A549 (cell line): ENCODE measurements around the gene RBM44. TPM values are rescaled to one million over a fixed set of nuclear protein-coding genes. Genes with fewer than 3 reads are reported as not detected.

Experiments
- ATAC-seq, 2 experiments: fragments of 200-7000 bp in 1 of 2; fragments of >200 bp in 1 of 2; cut with Nextera tagmentation in 1 of 2; cut with Tn5 transposase in 1 of 2; 3 replicates each; pipeline versions ENCODE4 v1.8.0 to v1.9.1; 2018 to 2020; ENCODE audit warnings: mild to moderate bottlenecking in 1 of 2, moderate library complexity in 1 of 2
- CTCF ChIA-PET: fragments of 300-600 bp; sonication (Branson Sonifier 250); formaldehyde crosslinking; extraction: SDS; loops from one replicate; lab custom pipeline; 2021; ENCODE audit warnings: antibody characterized with exemption, inconsistent platforms; lab: Yijun Ruan, JAX
- POLR2A ChIA-PET: fragments of 350-600 bp; formaldehyde crosslinking; extraction: SDS; loops from one replicate; lab custom pipeline; 2021; ENCODE audit warnings: antibody characterized with exemption, inconsistent platforms; lab: Yijun Ruan, JAX
- DNase-seq, 2 experiments: peaks; one replicate each; pipeline versions ENCODE4 v3.0.0 to v3.0.0-alpha.2; 2011 to 2016; ENCODE audit warnings: low read depth in 1 of 2, low spot score in 1 of 2
- FAIRE-seq: peaks from 2 replicates; lab custom pipeline; 2011; peaks lifted over from hg19 to GRCh38; lab: Jason Lieb, UNC
- H3K27ac ChIP-seq, 2 experiments: fragments of >200 bp; sonication (Bioruptor Twin); formaldehyde crosslinking; 3 replicates each; pipeline ENCODE4 v1.5.1; 2016 to 2017
- H3K4me1 ChIP-seq: fragments of >200 bp; sonication (Bioruptor Twin); formaldehyde crosslinking; 3 replicates; pipeline ENCODE4 v1.6.1; 2016
- H3K4me2 ChIP-seq: fragments of >200 bp; sonication (Bioruptor Twin); formaldehyde crosslinking; 3 replicates; pipeline ENCODE4 v1.6.1; 2016
- H3K4me3 ChIP-seq: fragments of >200 bp; sonication (Bioruptor Twin); formaldehyde crosslinking; 3 replicates; pipeline ENCODE4 v1.5.1; 2016
- H3K9me3 ChIP-seq: fragments of >200 bp; sonication (Bioruptor Twin); formaldehyde crosslinking; 3 replicates; pipeline ENCODE4 v1.6.1; 2016
- CBX2 ChIP-seq: fragments of 200-600 bp; sonication (generic); IDR thresholded peaks from 2 replicates; pipeline ENCODE4 v1.6.1; 2016; ENCODE audit warnings: low read depth, mild to moderate bottlenecking, borderline replicate concordance
- CEBPB ChIP-seq, 2 experiments: fragments of >200 bp in 1 of 2; sonication (Bioruptor Twin) in 1 of 2; formaldehyde crosslinking in 1 of 2; IDR thresholded peaks; 2 replicates each; pipeline ENCODE4 v1.6.1; 2012 to 2016
- E2F6 ChIP-seq: IDR thresholded peaks from 2 replicates; pipeline ENCODE4 v1.6.1; 2012; ENCODE audit warnings: low read depth, borderline replicate concordance
- EHF ChIP-seq: fragments of 250-450 bp; sonication (Bioruptor Pico); IDR thresholded peaks from 2 replicates; pipeline ENCODE4 v1.5.0; 2020; ENCODE audit warnings: mild to moderate bottlenecking
- EP300 ChIP-seq, 2 experiments: fragments of >200 bp; sonication (Bioruptor Twin); formaldehyde crosslinking; IDR thresholded peaks; 2 replicates in 1 of 2; 3 replicates in 1 of 2; pipeline ENCODE4 v1.6.1; 2016 to 2017
- ESRRA ChIP-seq: fragments of 150-350 bp; IDR thresholded peaks from 2 replicates; pipeline ENCODE4 v1.6.1; 2014; ENCODE audit warnings: mild to moderate bottlenecking, low read length, borderline replicate concordance
- FOSB ChIP-seq: fragments of 250-450 bp; sonication (Bioruptor Pico); IDR thresholded peaks from 2 replicates; pipeline ENCODE4 v1.5.0; 2020; ENCODE audit warnings: mild to moderate bottlenecking, moderate library complexity
- FOSL2 ChIP-seq, 2 experiments: fragments of 450-650 bp in 1 of 2; fragments of >200 bp in 1 of 2; sonication (Bioruptor Twin) in 1 of 2; formaldehyde crosslinking; IDR thresholded peaks; 2 replicates each; pipeline versions ENCODE4 v1.5.0 to v1.6.1; 2016 to 2020; ENCODE audit warnings: mild to moderate bottlenecking in 1 of 2, moderate library complexity in 1 of 2
- HDAC2 ChIP-seq: fragments of 200-600 bp; sonication (generic); IDR thresholded peaks from 2 replicates; pipeline ENCODE4 v1.6.1; 2016
- HEYL ChIP-seq: fragments of 250-450 bp; sonication (Bioruptor Pico); IDR thresholded peaks from 2 replicates; pipeline ENCODE4 v1.8.0; 2021; ENCODE audit warnings: mild to moderate bottlenecking, moderate library complexity
- HMGXB4 ChIP-seq: fragments of 250-450 bp; sonication (Bioruptor Pico); IDR thresholded peaks from 2 replicates; pipeline ENCODE4 v1.5.0; 2021; ENCODE audit warnings: mild to moderate bottlenecking, moderate library complexity, borderline replicate concordance
- JUN ChIP-seq, 2 experiments: fragments of >200 bp; sonication (Bioruptor Twin); formaldehyde crosslinking; IDR thresholded peaks; 2 replicates in 1 of 2; 3 replicates in 1 of 2; pipeline ENCODE4 v1.6.1; 2016 to 2017
- KDM1A ChIP-seq: fragments of 200-600 bp; sonication (generic); IDR thresholded peaks from 2 replicates; pipeline ENCODE4 v1.6.1; 2016; ENCODE audit warnings: low read depth, mild to moderate bottlenecking
- KDM5A ChIP-seq: fragments of 200-600 bp; sonication (generic); IDR thresholded peaks from 2 replicates; pipeline ENCODE4 v1.6.1; 2016; ENCODE audit warnings: antibody characterized with exemption, mild to moderate bottlenecking
- MAZ ChIP-seq: fragments of 150-350 bp; IDR thresholded peaks from 2 replicates; pipeline ENCODE4 v1.6.1; 2014; ENCODE audit warnings: antibody characterized with exemption, low read depth, low read length, borderline replicate concordance
- MYC ChIP-seq: IDR thresholded peaks from 2 replicates; pipeline ENCODE4 v1.6.1; 2012; ENCODE audit warnings: mild to moderate bottlenecking, inconsistent platforms, low read length, improper control_type of control experiment, borderline replicate concordance
- PHF8 ChIP-seq: fragments of 200-600 bp; sonication (generic); IDR thresholded peaks from 2 replicates; pipeline ENCODE4 v1.6.1; 2016; ENCODE audit warnings: low read depth, mild to moderate bottlenecking, antibody characterized with exemption, moderate library complexity, borderline replicate concordance
- POLR2A ChIP-seq: IDR thresholded peaks from 2 replicates; pipeline ENCODE4 v1.6.1; 2012; ENCODE audit warnings: mild to moderate bottlenecking, low read length
- RFX5 ChIP-seq: fragments of 450-650 bp; IDR thresholded peaks from 2 replicates; pipeline ENCODE4 v1.7.1; 2014; ENCODE audit warnings: antibody characterized with exemption, mild to moderate bottlenecking, moderate library complexity
- TFCP2L1 ChIP-seq: fragments of 250-450 bp; sonication (Bioruptor Pico); IDR thresholded peaks from 2 replicates; pipeline ENCODE4 v1.5.0; 2021; ENCODE audit warnings: mild to moderate bottlenecking
- TP53 ChIP-seq: fragments of 250-450 bp; sonication (Bioruptor Pico); IDR thresholded peaks from 2 replicates; pipeline ENCODE4 v1.5.0; 2021; ENCODE audit warnings: mild to moderate bottlenecking, moderate library complexity
- USF2 ChIP-seq: fragments of 450-650 bp; IDR thresholded peaks from 2 replicates; pipeline ENCODE4 v1.6.1; 2014; ENCODE audit warnings: antibody characterized with exemption
- ZC3H11A ChIP-seq: fragments of 450-650 bp; IDR thresholded peaks from 2 replicates; pipeline ENCODE4 v1.6.1; 2014; ENCODE audit warnings: antibody characterized with exemption, mild to moderate bottlenecking
- ZFP36 ChIP-seq: fragments of 450-650 bp; IDR thresholded peaks from 2 replicates; pipeline ENCODE4 v1.6.1; 2014; ENCODE audit warnings: borderline replicate concordance; ENCODE audit not compliant: partially characterized antibody
- ZNF302 ChIP-seq: fragments of 250-450 bp; sonication (Bioruptor Pico); IDR thresholded peaks from 2 replicates; pipeline ENCODE4 v1.9.0; 2021; ENCODE audit warnings: inconsistent platforms, mild to moderate bottlenecking, moderate library complexity
- ZSCAN20 ChIP-seq: fragments of 250-450 bp; sonication (Bioruptor Pico); IDR thresholded peaks from 2 replicates; pipeline ENCODE4 v1.8.0; 2022; ENCODE audit warnings: mild to moderate bottlenecking, moderate library complexity
- WGBS: methylation state at CpG from one replicate; pipeline ENCODE4 v1.1.6; 2017; ENCODE audit errors: missing lambda C conversion rate; 5-methylcytosine and 5-hydroxymethylcytosine counted together
- polyA plus RNA-seq, 4 experiments: library from polyadenylated mRNA; depleted of rRNA in 3 of 4; stranded (reverse); fragments of >200 nt; fragmentation: RNase III in 1 of 4; extraction: RNeasy Plus Mini Kit Qiagen cat#74134 plus additional on column Dnase treatment in 1 of 4; gene quantifications; 2 replicates in 3 of 4; 3 replicates in 1 of 4; pipeline ENCODE4 v1.2.3, GENCODE V29; 2011 to 2017

Gene RBM44
- polyA plus RNA-seq, 2 of the 4 experiments (the other 2 are of a cell fraction): 0.30 to 0.87 TPM

- TF ChIP-seq USF2 (no peak), KDM1A (no peak), FOSL2 (IDR thresholded peaks at IDR 0.05) (no peak), FOSL2 (CRISPR knock-in tag; IDR thresholded peaks at IDR 0.05) (no peak), E2F6 (no peak), HMGXB4 (CRISPR knock-in tag) (no peak), HEYL (CRISPR knock-in tag) (no peak), EP300 (IDR thresholded peaks at IDR 0.05) (no peak), FOSB (CRISPR knock-in tag) (no peak), MYC (no peak), ESRRA (no peak), EHF (CRISPR knock-in tag) (no peak), KDM5A (no peak)
- WGBS: 78% methylated on average over 11 of the region's 11 CpGs
- H3K4me2 ChIP-seq: no peak overlapping the region
- H3K4me1 ChIP-seq: peaks cover 31% of the 10 kb centered on the region
- ChIA-PET CTCF (interaction anchor here (0.6 kb wide), 2 partner anchors 12 to 42 kb away, joined by 3 read pairs; no protein-coding TSS in a partner anchor), POLR2A (no interaction called here)
- no peak overlapping the region for H3K27ac ChIP-seq
- no peak for ATAC-seq
- no peaks in the 10 kb centered on the region for H3K9me3 ChIP-seq
- no peak overlapping the region for H3K4me3 ChIP-seq
- no peak for FAIRE-seq
- no peak for DNase-seq
Observed at GRCh38 chr2:237870126-237870525, 71.5 kb downstream of the RBM44 start.

GRCh38 chr2:237870754-237871651 is 72.4 kb downstream of the RBM44 start:
- no peak overlapping the region for H3K4me3 ChIP-seq
- TF ChIP-seq MAZ: no peak
- TF ChIP-seq, all 56 proteins: peak for 0

GRCh38 chr2:237872178-237872887 is 73.8 kb downstream of the RBM44 start:
- ATAC-seq (no peak), DNase-seq (no peak), FAIRE-seq (no peak)
- POLR2A ChIA-PET: no interaction called here
- Histone ChIP-seq H3K9me3 (no peaks in the 10 kb centered on the region), H3K27ac (peak overlapping the region in 1 of 2 experiments; percentile 19; a peak in 1 of 6 replicates), H3K4me3 (no peak overlapping the region), H3K4me1 (peaks cover 21% of the 10 kb centered on the region), H3K4me2 (no peak overlapping the region)
- TF ChIP-seq PHF8 (no peak), ZSCAN20 (CRISPR knock-in tag) (no peak), POLR2A (no peak), HMGXB4 (CRISPR knock-in tag) (no peak), ZFP36 (no peak), FOSL2 (IDR thresholded peaks at IDR 0.05) (no peak), FOSL2 (CRISPR knock-in tag; IDR thresholded peaks at IDR 0.05) (no peak), CEBPB (IDR thresholded peaks at IDR 0.05) (no peak), TFCP2L1 (CRISPR knock-in tag) (no peak), ZC3H11A (no peak), RFX5 (no peak), HDAC2 (no peak), CBX2 (no peak), ZNF302 (CRISPR knock-in tag) (no peak), JUN (IDR thresholded peaks at IDR 0.05) (no peak), HEYL (CRISPR knock-in tag) (no peak), TP53 (CRISPR knock-in tag) (no peak)
- CTCF ChIA-PET: no interaction called here
- WGBS: 71% methylated on average over 14 of the region's 19 CpGs

More at GRCh38 chr2:237870754-237871651, 72.4 kb downstream of the RBM44 start:
- Histone ChIP-seq H3K9me3 (no peaks in the 10 kb centered on the region), H3K27ac (no peak overlapping the region), H3K4me1 (peaks cover 28% of the 10 kb centered on the region), H3K4me2 (no peak overlapping the region)
- no peak for DNase-seq
- FAIRE-seq: no peak
- ATAC-seq: no peak
- ChIA-PET CTCF (no interaction called here), POLR2A (no interaction called here)
- 76% methylated on average over 20 of the region's 23 CpGs for WGBS
